Colonic mucosa (tissue), 4 donors: ENCODE measurements around the gene COG8. TPM values are rescaled to one million over a fixed set of nuclear protein-coding genes. Genes with fewer than 3 reads are reported as not detected.
"Not testable (repeated sequence)": the region's sequence is repeated elsewhere in the genome, so short reads cannot be mapped to it uniquely, and the experiment has no call there.

ENCODE experiments used
- DNase-seq: peaks from one replicate; pipeline ENCODE4 v3.0.0-alpha.2; 2020
- H3K27ac ChIP-seq: fragments of 200-600 bp; one replicate; pipeline ENCODE4 v1.8.0; 2021
- H3K27me3 ChIP-seq: fragments of 200-600 bp; one replicate; pipeline ENCODE4 v1.8.0; 2021
- H3K36me3 ChIP-seq: fragments of 200-600 bp; one replicate; pipeline ENCODE4 v1.8.0; 2021
- H3K4me1 ChIP-seq: fragments of 200-600 bp; one replicate; pipeline ENCODE4 v1.8.0; 2021; ENCODE audit warnings: mild to moderate bottlenecking
- H3K4me3 ChIP-seq: fragments of 200-600 bp; one replicate; pipeline ENCODE4 v1.8.0; 2021
- H3K9ac ChIP-seq, 2 donors: one replicate each; pipeline ENCODE4 v1.7.0; 2013; ENCODE audit warnings: control low read depth in 2 of 2, low read depth in 2 of 2, low read length in 2 of 2
- H3K9me3 ChIP-seq: fragments of 200-600 bp; one replicate; pipeline ENCODE4 v1.8.0; 2021
- intact Hi-C: fragments of 100-400 bp; cut with DNase I; formaldehyde crosslinking; loops from one replicate; pipeline ENCODE4 v1.14.1; 2022
- total RNA-seq, 2 donors: library from RNA; stranded (reverse); fragmentation: NEBNext Ultra II Directional in 1 of 2; extraction: Animal tissue kit (Norgen Biotek cat#: 25700) in 1 of 2; gene quantifications; one replicate each; pipeline ENCODE4 v1.2.1, GENCODE V29; 2021
- TF ChIP-seq, protein P1 (sequence below): fragments of 200-600 bp; IDR thresholded peaks from one replicate; pipeline ENCODE4 v1.8.0; 2022; ENCODE audit warnings: antibody characterized with exemption, mild to moderate bottlenecking
- donor health status: healthy.
- donor health status: DM: no; HTN: no; CAD: no.
- donor health status: DM: no; HTN: no; CAD: no.

Gene COG8
- total RNA-seq, 2 donors from 2014 or later, result 28.4 to 44.5 TPM

GRCh38 chr16:69307091-69307490 lies 32.3 kb downstream of the COG8 start:
- TF ChIP-seq, protein P1, sequence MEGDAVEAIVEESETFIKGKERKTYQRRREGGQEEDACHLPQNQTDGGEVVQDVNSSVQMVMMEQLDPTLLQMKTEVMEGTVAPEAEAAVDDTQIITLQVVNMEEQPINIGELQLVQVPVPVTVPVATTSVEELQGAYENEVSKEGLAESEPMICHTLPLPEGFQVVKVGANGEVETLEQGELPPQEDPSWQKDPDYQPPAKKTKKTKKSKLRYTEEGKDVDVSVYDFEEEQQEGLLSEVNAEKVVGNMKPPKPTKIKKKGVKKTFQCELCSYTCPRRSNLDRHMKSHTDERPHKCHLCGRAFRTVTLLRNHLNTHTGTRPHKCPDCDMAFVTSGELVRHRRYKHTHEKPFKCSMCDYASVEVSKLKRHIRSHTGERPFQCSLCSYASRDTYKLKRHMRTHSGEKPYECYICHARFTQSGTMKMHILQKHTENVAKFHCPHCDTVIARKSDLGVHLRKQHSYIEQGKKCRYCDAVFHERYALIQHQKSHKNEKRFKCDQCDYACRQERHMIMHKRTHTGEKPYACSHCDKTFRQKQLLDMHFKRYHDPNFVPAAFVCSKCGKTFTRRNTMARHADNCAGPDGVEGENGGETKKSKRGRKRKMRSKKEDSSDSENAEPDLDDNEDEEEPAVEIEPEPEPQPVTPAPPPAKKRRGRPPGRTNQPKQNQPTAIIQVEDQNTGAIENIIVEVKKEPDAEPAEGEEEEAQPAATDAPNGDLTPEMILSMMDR, result no peak

GRCh38 chr16:69306031-69306430 lies 33.3 kb downstream of the COG8 start:
- intact Hi-C loops, result no loop called here
- Histone ChIP-seq H3K9ac (no peak overlapping the region), H3K4me1 (no peaks in the 10 kb centered on the region), H3K36me3 (no peaks in the 10 kb centered on the region), H3K27me3 (no peaks in the 10 kb centered on the region), H3K27ac (no peak overlapping the region), H3K9me3 (no peaks in the 10 kb centered on the region), H3K4me3 (no peak overlapping the region)
- TF ChIP-seq, protein P1, result no peak
- DNase-seq, result no peak

More at GRCh38 chr16:69307091-69307490, 32.3 kb downstream of the COG8 start:
- intact Hi-C loops, result no loop called here
- Histone ChIP-seq H3K4me3 (no peak overlapping the region), H3K9me3 (no peaks in the 10 kb centered on the region), H3K4me1 (no peaks in the 10 kb centered on the region), H3K27me3 (no peaks in the 10 kb centered on the region), H3K36me3 (no peaks in the 10 kb centered on the region), H3K27ac (no peak overlapping the region), H3K9ac (no peak overlapping the region)
- no peak for DNase-seq

DNA sequence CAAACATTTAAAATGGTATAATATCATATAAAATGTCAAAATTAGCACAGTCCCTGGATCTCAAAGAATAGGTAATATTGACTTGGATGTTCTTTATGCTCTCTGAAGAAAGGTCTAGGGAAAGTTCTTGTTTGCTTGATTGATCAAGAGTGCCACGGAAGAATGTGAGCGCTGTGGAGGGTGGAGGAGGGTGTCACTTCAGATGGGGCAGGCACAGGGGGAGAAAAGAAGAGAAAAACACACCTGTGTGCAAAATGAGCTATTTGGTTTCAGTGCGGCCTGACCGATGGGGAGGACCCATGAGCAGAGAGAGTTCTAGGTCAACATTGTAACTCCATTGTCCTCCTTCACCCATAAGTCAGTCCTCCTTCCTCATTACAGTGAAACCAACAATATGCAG lies 37.1 kb downstream of the COG8 start:
- Histone ChIP-seq H3K27me3 (no peaks in the 10 kb centered on the region), H3K9ac (no peak overlapping the region), H3K9me3 (no peaks in the 10 kb centered on the region), H3K36me3 (no peaks in the 10 kb centered on the region), H3K4me1 (no peaks in the 10 kb centered on the region), H3K4me3 (no peak overlapping the region), H3K27ac (no peak overlapping the region)
- intact Hi-C loops, result no loop called here
- DNase-seq, result no peak
- TF ChIP-seq, protein P1, result no peak

DNA sequence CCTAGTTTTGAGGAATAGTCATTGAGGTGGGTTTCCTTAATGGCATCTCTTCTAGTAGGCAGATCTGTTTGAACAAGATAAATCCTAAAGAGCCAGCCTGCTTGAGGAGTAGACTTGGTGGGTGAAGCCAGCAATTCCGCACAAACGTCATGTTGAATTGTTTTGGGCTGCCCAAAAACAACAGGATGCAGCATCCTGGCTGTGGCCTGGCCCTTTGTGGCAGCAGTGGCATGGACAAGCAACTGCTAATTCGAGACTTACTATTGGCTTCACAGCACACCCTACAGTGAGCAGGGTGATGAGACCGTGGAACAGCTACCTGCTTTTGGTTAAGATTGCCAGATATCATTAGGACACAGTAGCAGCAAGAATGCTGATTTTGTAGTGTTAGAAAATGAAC lies 37.5 kb downstream of the COG8 start:
- no peak for DNase-seq
- H3K36me3 ChIP-seq, result no peaks in the 10 kb centered on the region
- TF ChIP-seq, protein P1, result no peak
- intact Hi-C loops, result no loop called here
- no peak overlapping the region for H3K4me3 ChIP-seq
- H3K4me1 ChIP-seq, result no peaks in the 10 kb centered on the region
- no peaks in the 10 kb centered on the region for H3K27me3 ChIP-seq
- no peak overlapping the region for H3K27ac ChIP-seq
- H3K9me3 ChIP-seq, result no peaks in the 10 kb centered on the region
- H3K9ac ChIP-seq, result no peak overlapping the region

GRCh38 chr16:69301187-69301586 lies 38.2 kb downstream of the COG8 start:
- no peaks in the 10 kb centered on the region for H3K4me1 ChIP-seq
- DNase-seq, result no peak
- no peak overlapping the region for H3K27ac ChIP-seq
- H3K36me3 ChIP-seq, result no peaks in the 10 kb centered on the region
- H3K9me3 ChIP-seq, result no peaks in the 10 kb centered on the region
- no peaks in the 10 kb centered on the region for H3K27me3 ChIP-seq
- H3K9ac ChIP-seq, result no peak overlapping the region
- H3K4me3 ChIP-seq, result no peak overlapping the region
- intact Hi-C loops, result no loop called here
- TF ChIP-seq, protein P1, result no peak

DNA sequence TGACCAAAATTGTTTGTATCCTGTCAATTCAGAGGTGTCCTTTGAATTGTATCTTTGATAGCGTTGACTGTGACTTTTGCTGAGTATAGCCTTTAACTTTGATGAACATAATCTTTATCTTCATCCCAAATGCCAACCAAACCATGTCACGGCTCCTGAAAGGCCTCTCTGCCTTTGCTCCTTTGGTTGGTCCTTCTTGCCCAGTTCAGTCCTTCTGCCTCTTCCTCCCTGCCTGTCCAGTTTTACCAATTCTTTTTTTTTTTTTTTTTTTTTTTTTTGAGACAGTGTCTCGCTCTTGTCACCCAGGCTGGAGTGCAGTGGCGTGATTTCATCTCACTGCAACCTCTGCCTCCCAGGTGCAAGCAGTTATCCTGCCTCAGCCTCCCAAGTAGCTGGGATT lies 41.1 kb downstream of the COG8 start:
- Histone ChIP-seq H3K4me3 (no peak overlapping the region), H3K4me1 (no peaks in the 10 kb centered on the region), H3K36me3 (no peaks in the 10 kb centered on the region), H3K9ac (no peak overlapping the region), H3K27ac (no peak overlapping the region), H3K9me3 (no peaks in the 10 kb centered on the region), H3K27me3 (no peaks in the 10 kb centered on the region)
- DNase-seq, result no peak
- intact Hi-C loops, result no loop called here
- TF ChIP-seq, protein P1, result no peak

DNA sequence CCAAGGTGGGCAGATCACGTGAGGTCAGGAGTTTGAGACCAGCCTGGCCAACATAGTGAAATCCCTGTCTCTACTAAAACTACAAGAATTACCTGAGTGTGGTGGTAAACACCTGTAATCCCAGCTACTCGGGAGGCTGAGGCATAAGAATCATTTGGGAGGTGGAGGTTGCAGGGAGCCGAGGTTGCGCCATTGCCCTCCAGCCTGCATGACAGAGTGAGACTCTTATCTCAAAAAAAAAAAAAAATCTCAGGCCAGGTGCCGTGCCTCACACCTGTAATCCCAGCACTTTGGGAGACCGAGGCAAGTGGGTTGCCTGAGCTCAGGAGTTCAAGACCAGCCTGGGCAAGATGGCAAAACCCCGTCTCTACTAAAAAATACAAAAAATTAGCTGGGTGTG lies 42.6 kb downstream of the COG8 start:
- intact Hi-C loops, H3K4me3 ChIP-seq, H3K27me3 ChIP-seq, DNase-seq, H3K4me1 ChIP-seq, H3K27ac ChIP-seq, H3K9ac ChIP-seq, H3K36me3 ChIP-seq, H3K9me3 ChIP-seq: not testable (repeated sequence)
